Measurements from ENCODE around the gene TECPR1. TPM values are rescaled to one million over a fixed set of nuclear protein-coding genes. Genes with fewer than 3 reads are reported as not detected.
A peak's percentile ranks its signal among the peaks of the same experiment; 100 is the strongest.

The TECPR1 gene
- total and polyA plus RNA-seq, 2 of the 4 experiments (the other 2 are of a cell fraction) = 11.5 to 14.7 TPM

- peak overlapping the region; percentile 46 for H2AK5ac ChIP-seq (ENCODE audit: low read depth, low read length)
- no peak for TF ChIP-seq MAFK (IDR thresholded peaks at IDR 0.05; ENCODE audit: low read depth, low read length)
- no peak for TF ChIP-seq RFX5 (IDR thresholded peaks at IDR 0.05; ENCODE audit: low read depth, low read length)
- TF ChIP-seq MAZ (IDR thresholded peaks at IDR 0.05; ENCODE audit: borderline replicate concordance, low read depth, low read length) = 0 out of 2 replicates have a peak, but pooled peaks have one; percentile 21
- no peak for TF ChIP-seq ELK1 (IDR thresholded peaks at IDR 0.05; ENCODE audit: borderline replicate concordance, low read depth, low read length)
- TF ChIP-seq MXI1 (IDR thresholded peaks at IDR 0.05; ENCODE audit: borderline replicate concordance, low read depth, low read length) = no peak
- no peak for TF ChIP-seq CHD1 (IDR thresholded peaks at IDR 0.05; ENCODE audit: low read depth, low read length)
- no peak; the same call in 1 of the 2 replicates for TF ChIP-seq POLR2A (IDR thresholded peaks at IDR 0.05; ENCODE audit: low read depth, low read length)
- TF ChIP-seq NFE2L2 (IDR thresholded peaks at IDR 0.05; ENCODE audit: low read depth, low read length) = no peak
- TF ChIP-seq SMC3 (IDR thresholded peaks at IDR 0.05; ENCODE audit: low read depth, low read length) = no peak
- no peak for TF ChIP-seq RAD21 (IDR thresholded peaks at IDR 0.05; ENCODE audit: low read length)
- TF ChIP-seq FOS (IDR thresholded peaks at IDR 0.05; ENCODE audit: low read depth, low read length) = no peak
- TF ChIP-seq CEBPB (IDR thresholded peaks at IDR 0.05; ENCODE audit: low read depth, low read length) = peak; percentile 98
- 0 out of 2 replicates have a peak, but pooled peaks have one; percentile 24 for TF ChIP-seq BHLHE40 (IDR thresholded peaks at IDR 0.05; ENCODE audit: low read depth, low read length)
- peak; percentile 20; the same call in 1 of the 2 replicates for TF ChIP-seq USF2 (IDR thresholded peaks at IDR 0.05; ENCODE audit: low read depth, low read length)
- peaks cover 15 to 73% of the 10 kb centered on the region in 2 experiments; a peak in 3 of 4 replicates for H3K79me1 ChIP-seq (ENCODE audit: low read depth in 1 of 2, low read length in 2 of 2)
- peak; percentile 55 for DNase-seq
- H3K14ac ChIP-seq (replicated peaks; ENCODE audit: low read depth, low read length) = peak overlapping the region; percentile 89
- peak overlapping the region; percentile 65 for H3K56ac ChIP-seq (ENCODE audit: extremely low read depth, insufficient read depth, low read length)
- peak overlapping the region; percentile 91; the same call in 2 of the 3 replicates for H2BK15ac ChIP-seq (ENCODE audit: low read depth, low read length)
- H2AFZ ChIP-seq (replicated peaks; ENCODE audit: low read length, poor library complexity) = peak overlapping the region; percentile 76
- peaks cover 21% of the 10 kb centered on the region for H3K9me1 ChIP-seq (ENCODE audit: insufficient read depth, low read length)
- peaks cover 37% of the 10 kb centered on the region for H3K4me1 ChIP-seq (ENCODE audit: control insufficient read depth, insufficient read depth, low read length)
- 0 out of 2 replicates have a peak overlapping the region, but pooled peaks have one; percentile 9 for H3K18ac ChIP-seq (ENCODE audit: low read depth, low read length)
- H4K5ac ChIP-seq (ENCODE audit: low read depth, low read length) = peak overlapping the region; percentile 15; the same call in 1 of the 2 replicates
- peak overlapping the region; percentile 91 for H3K27ac ChIP-seq (ENCODE audit: insufficient read depth, low read length)
- peak overlapping the region; percentile 94 to 95 for H4K8ac ChIP-seq (ENCODE audit: low read depth in 2 of 2, low read length in 2 of 2)
- no peaks in the 10 kb centered on the region for H3K9me3 ChIP-seq (ENCODE audit: control insufficient read depth, insufficient read depth, low read length)
- peak overlapping the region; percentile 92 for H2BK120ac ChIP-seq (ENCODE audit: low read depth, low read length)
- peaks cover 40% of the 10 kb centered on the region for H3K36me3 ChIP-seq (ENCODE audit: control insufficient read depth, insufficient read depth, low read length)
- CTCF ChIA-PET = no interaction called here
- 87% methylated on average over 3 of the region's 14 CpGs; no CpG with 5 or more reads in 1 of the 2 experiments for WGBS, 2 experiments (ENCODE audit: extremely low coverage in 2 of 2, insufficient read length in 1 of 2)
- peak overlapping the region; percentile 54 for H3K9ac ChIP-seq (ENCODE audit: low read depth, low read length)
- H3K4me2 ChIP-seq (ENCODE audit: low read depth, low read length) = peak overlapping the region; percentile 97
- intact Hi-C loops (cut with micrococcal nuclease) = no loop called here
- peak overlapping the region; percentile 79 for H2BK20ac ChIP-seq (ENCODE audit: low read depth, low read length)
- POLR2A ChIA-PET (ENCODE audit: unreplicated experiment) = no interaction called here
- H3K27me3 ChIP-seq (ENCODE audit: control insufficient read depth, insufficient read depth, low read length) = no peaks in the 10 kb centered on the region
- H3K4ac ChIP-seq (ENCODE audit: low read depth, low read length) = peak overlapping the region; percentile 96
- peak overlapping the region; percentile 99 for H2AK9ac ChIP-seq (replicated peaks; ENCODE audit: low read depth, low read length, poor library complexity)
- H2BK5ac ChIP-seq (ENCODE audit: low read depth, low read length, poor library complexity, severe bottlenecking) = peak overlapping the region; percentile 94
- in situ Hi-C loops (cut with MboI; ENCODE audit: low sequenced_read_pairs) = no loop called here
- peaks cover 78% of the 10 kb centered on the region for H4K20me1 ChIP-seq (ENCODE audit: insufficient read depth, low read length)
- BruUV-seq (replicated peaks) = no TSS peak
- dilution Hi-C loops (cut with HindIII; ENCODE audit: low sequenced_read_pairs, unreplicated experiment) = no loop called here
- H4K91ac ChIP-seq (ENCODE audit: insufficient read depth, low read depth, low read length) = peak overlapping the region; percentile 97
- peak; percentile 3 for ATAC-seq (ENCODE audit: low read depth)
- H3K23ac ChIP-seq (ENCODE audit: low read depth, low read length) = peak overlapping the region; percentile 79
- H3K4me3 ChIP-seq (ENCODE audit: insufficient read depth, low read depth, low read length) = no peak overlapping the region
Measured at GRCh38 chr7:98286093-98286539, 34.1 kb upstream of the TECPR1 start.

Measured in IMR-90 (cell line).